CD4-positive, alpha-beta T cell treated with Interleukin-1 beta for 1 hour (primary cell): Measurements from ENCODE around the gene HAUS1.
"Not testable (repeated sequence)": the region's sequence is repeated elsewhere in the genome, so short reads cannot be mapped to it uniquely, and the experiment has no call there.

Experiments used
- DNase-seq, 2 donors: peaks; one replicate each; pipeline ENCODE4 v3.0.0-alpha.2; 2020 to 2022

Gene HAUS1

GRCh38 chr18:46095532-46095931, 8.7 kb upstream of the HAUS1 start:
- DNase-seq, result no peak

DNA sequence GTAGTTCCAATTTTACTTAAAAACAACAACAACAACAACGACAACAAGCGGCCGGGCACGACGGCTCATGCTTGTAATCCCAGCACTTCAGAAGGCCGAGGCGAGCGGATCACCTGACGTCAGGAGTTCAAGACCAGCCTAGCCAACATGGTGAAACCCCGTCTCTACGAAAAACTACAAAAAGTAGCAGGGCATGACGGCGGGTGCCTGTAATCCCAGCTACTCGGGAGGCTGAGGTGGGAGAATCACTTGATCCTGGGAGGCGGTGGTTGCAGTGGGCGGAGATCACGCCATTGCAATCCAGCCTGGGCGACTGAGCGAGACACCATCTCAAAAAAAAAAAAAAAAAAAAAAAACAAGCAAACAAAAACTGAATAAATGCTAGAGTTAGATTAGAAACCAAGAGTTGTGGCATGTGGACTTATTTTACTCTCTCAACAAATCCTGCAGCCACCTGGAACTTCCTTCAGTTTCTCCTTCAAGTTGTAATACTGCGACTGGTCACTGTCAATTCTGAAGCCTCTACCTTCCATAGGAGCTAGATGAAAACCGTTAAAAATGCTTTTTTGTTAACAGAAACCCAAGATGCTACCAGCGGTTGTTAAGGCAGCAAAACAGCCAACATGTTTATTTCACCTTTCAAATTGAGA, 7.4 kb upstream of the HAUS1 start:
- DNase-seq, result peak in 1 of 2 donors; percentile 22

GRCh38 chr18:46097431-46097800, 6.8 kb upstream of the HAUS1 start:
- peak in 1 of 2 donors; percentile 24 for DNase-seq

- peak; percentile 81 to 85 for DNase-seq
Observed at GRCh38 chr18:46097801-46098615, 6.2 kb upstream of the HAUS1 start, which contains the start of gene ATP5F1A. ATP5F1A (minus strand) TSS chr18:46098296; CDS start chr18:46098231, 65 bp downstream.

- no peak for DNase-seq
Observed at GRCh38 chr18:46098616-46098933, 5.6 kb upstream of the HAUS1 start.

DNA sequence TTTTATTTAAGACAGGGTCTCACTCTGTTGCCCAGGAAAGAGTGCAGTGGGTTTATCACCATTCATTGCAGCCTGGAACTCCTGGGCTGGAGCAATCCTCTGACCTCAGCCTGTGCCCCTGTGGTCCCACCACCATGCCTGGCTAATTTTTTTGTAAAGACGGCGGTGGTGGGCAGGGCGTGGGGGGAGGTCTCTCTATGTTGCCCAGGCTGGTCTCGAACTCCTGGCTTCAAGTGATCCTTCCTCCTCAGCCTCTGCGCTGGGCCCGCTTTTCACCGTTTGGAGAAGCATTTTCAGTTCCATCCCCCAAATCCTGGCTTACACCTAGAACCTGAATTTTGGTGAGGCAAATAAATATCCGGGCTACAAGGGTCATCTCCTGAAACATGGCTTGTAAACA, 4.7 kb upstream of the HAUS1 start:
- DNase-seq, result no peak

DNA sequence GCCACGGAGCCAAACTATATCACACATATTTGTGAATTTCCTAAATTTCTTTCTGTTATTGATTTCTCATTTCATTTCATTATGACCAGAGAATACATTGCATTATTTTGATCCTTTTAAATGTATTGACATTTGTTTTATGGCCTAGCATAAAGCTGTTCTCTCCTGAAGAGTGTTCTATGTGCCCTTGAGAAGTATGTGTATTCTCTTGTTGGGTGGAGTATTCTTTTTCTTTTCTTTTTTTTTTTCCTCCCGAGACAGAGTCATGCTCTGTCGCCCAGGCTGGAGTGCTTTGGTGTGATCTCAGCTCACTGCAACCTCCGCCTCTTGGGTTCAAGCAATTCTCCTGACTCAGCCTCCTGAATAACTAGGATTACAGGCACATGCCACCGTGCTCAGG, 5.2 kb downstream of the HAUS1 start:
- no peak for DNase-seq

- no peak for DNase-seq
Observed at GRCh38 chr18:46110406-46110805, 6.2 kb downstream of the HAUS1 start.

- DNase-seq, result no peak
Observed at GRCh38 chr18:46113751-46114150, 9.6 kb downstream of the HAUS1 start.

DNA sequence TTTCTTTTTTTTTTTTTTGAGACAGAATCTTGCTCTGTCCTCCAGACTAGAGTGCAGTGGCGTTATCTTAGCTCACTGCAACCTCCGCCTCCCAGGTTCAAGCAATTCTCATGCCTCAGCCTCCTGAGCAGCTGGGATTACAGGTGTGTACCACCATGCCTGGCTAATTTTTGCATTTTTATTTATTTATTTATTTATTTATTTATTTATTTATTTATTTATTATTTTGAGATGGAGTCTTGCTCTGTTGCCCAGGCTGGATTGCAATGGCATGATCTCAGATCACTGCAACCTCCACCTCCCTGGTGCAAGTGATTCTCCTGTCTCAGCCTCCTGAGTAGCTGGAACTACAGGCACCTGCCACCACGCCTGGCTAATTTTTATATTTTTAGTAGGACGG, 22.4 kb downstream of the HAUS1 start:
- DNase-seq, result not testable (repeated sequence)

GRCh38 chr18:46130061-46130460, 25.9 kb downstream of the HAUS1 start:
- DNase-seq, result no peak

DNA sequence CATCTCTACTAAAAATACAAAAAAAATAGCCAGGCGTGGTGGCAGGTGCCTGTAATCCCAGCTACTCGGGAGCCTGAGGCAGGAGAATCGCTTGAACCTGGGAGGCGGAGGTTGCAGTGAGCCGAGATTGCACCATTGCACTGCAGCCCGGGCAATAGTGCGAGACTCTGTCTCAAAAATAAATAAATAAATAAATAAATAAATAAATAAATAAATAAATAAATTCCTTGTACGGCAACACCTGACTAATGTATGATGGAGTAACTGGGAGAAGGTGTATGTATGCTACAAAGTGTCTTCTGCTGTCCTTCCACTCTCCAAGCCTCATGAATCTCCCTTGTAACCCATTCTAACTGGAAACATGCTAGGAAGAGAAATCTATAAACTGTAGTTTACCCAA, 26.4 kb downstream of the HAUS1 start:
- DNase-seq, result not testable (repeated sequence)

- DNase-seq, result no peak
Observed at GRCh38 chr18:46133534-46133933, 29.3 kb downstream of the HAUS1 start.

GRCh38 chr18:46134920-46135675, 30.9 kb downstream of the HAUS1 start:
- DNase-seq, result no peak

- DNase-seq, result no peak
Observed at GRCh38 chr18:46140173-46140572, 36.0 kb downstream of the HAUS1 start.

DNA sequence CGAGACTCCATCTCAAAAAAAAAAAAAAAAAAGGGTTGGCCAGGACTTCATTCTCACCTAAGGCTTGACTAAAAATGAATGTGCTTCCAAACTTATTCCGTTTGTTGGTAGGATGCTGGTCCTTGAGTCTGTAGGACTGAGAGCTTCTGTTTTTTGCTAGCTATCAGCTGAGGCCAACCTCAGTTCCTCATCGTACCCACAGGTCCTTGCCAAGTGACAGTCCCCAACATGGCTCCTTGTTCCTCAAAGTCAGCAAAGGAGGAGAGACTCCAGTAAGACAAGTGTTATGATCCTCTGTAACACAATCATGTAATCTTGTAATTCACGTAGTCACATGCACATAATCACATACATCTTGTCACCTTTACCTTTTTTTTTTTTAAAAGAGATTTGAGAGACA, 37.0 kb downstream of the HAUS1 start:
- no peak for DNase-seq

GRCh38 chr18:46148810-46149209, 44.6 kb downstream of the HAUS1 start:
- DNase-seq, result peak; percentile 32 to 69

GRCh38 chr18:46152436-46152807, 48.2 kb downstream of the HAUS1 start:
- no peak for DNase-seq

DNA sequence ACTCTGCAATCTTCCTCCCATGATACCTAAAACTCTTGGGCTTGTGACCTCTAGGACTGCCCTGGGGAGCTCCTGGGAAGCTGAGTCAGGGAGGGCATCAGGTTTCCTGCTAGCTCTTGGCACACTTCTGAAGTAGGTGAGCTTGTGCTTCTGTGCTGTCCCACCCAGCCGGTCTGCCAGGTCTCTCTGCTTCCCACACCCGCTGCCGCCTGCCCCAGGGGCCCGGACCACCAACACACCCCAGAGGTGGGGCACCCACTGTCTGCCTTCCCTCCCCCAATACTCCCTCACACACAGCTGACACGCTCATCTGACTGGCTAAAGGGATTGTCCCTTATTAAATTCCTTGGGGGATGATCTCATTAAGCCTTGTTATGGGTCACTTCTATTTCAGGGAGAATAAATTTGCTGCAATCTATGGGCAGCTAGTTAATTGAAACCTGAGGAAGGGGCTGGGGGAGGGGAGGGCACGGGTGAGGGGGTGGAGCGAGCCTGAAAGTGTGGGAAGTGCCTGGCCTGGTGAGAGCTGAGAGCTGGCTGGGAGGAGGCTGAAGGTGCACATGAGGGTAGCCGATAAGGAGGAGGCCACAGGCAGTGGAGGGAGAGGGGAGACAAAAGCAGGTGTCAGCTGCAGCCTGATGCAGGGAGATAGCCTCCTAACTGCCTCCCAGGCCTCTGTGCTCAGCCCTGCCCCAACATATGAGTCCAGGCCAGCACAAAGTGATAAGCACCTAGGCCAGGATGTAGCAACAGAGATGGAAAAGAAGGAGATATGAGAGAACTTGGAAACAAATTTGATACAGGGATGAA, 48.8 kb downstream of the HAUS1 start:
- DNase-seq, result no peak

DNA sequence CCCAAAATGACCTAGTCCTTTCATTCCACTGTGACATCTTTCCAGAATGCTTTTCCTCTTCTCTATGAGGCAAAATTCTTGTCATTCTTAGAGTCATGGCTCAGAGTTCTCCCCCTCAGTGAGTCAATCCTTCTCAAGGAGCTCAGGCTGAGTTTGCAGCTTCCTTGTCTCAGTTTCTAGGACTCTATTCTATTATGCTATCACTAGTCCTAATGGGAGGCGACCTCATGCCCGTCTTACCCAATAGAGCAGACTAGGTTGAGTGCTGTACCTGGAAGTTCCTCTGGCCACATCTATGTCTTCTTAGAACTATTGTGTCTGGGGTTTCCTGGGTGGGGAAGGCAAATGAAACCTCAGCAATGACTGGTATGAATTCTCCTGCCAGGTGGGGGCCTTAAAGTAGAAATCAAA, 51.5 kb downstream of the HAUS1 start:
- DNase-seq, result peak; percentile 41 to 68

DNA sequence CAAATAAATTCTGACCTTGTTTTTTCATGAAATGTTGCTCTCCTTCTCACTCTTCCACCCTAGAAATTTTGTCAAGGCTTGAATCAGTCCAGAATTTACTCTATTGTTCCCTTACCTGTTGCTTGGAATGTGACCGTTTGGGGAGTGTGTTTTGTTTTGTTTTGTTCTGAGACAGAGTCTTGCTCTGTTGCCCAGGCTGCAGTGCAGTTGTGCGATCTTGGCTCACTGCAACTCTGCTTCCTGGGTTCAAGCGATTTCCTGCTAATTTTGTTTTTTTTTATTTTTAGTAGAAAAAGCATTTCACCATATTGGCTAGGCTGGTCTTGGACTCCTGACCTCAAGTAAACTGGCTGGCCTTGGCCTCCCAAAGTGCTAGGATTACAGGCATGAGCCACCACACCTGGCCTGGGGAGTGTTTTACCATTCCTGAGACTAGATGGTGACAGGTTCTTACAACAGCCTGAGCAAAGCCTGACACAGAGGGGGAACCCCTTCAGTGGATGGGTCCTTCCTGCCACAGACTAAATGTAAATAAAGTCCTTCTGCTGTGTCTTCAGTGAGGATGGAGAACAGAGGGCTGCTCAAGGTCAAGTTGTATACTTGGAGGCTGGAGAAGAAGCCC, 52.0 kb downstream of the HAUS1 start:
- DNase-seq, result peak in 1 of 2 donors; percentile 29

DNA sequence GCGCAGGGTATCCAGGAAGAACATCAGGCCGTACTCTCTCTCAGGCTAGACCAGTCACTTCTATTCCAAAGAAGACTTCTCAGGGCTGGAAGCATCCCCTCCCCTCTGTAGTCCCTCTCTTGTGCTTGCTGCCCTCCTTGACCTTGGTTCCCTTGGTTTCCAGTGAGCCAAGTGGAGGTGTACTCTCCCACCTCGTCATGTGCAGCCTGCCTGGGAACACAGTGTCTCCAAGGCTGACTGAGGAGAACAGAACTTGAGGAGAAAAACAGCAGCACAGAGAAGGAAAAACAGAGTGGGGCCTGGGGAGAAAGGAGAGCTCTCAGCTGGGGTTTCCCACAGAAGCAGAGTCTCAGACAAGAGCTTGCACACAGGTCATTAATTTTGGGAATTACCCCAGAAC, 52.7 kb downstream of the HAUS1 start:
- DNase-seq, result no peak

DNA sequence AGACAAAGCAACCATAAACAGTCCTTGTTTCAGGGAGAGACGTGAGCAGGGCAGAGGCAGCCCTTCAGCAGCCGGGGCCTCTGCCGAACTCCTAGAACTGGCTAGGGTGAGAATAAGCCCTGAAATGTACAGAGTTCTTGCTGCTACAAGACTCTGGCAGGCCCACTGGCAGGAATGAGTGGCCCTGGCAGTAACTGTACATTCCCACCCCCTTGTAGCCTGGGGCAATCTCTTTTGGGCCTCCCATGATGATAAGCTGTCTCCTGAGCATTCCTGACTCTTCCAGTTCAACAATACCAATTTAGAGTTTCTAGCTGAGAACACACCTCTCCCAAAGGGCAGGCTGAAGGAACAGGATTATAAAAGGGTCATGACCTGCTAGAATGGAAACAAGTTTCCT, 54.3 kb downstream of the HAUS1 start:
- no peak for DNase-seq
